ENCODE data around the gene FERMT1. TPM values are rescaled to one million over a fixed set of nuclear protein-coding genes. Genes with fewer than 3 reads are reported as not detected.

The FERMT1 gene
- total RNA-seq, 1 experiment from 2014 or later: 30.1 TPM

DNA sequence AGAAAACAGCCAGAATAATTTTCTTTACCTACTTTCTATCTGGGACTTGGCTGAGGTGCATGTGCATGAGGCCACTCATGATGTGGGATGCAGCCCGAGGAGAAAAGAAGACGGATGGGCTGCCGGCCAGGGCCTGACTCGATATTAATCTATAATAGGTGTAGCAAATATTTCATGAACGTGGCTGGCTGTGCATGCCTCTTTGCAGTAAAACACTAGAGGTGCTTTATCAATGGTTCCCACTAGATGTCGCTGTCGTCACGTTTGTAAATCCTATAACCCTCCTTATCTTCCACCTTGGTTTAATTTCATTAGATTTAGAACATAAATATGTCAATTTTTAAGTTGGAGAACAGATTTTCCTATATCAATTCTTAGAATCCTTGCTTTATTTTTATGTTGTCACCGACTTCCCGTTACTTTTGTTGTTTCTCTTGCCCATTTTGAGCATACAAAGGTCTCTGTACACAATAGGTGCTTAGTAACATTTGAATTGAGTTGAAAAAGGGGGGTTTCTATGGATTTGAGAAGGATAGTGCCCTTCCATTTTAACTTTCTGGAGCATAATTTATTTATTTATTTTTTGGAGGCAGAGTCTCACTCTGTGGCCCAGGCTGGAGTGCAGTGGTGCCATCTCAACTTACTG, 19.6 kb upstream of the FERMT1 start:
- Histone ChIP-seq H3K9me3 (no peaks in the 10 kb centered on the region), H3K4me3 (ENCODE audit: low read depth, low read length) (no peak overlapping the region), H3K27me3 (replicated peaks; ENCODE audit: control insufficient read depth, insufficient read depth, low read length) (no peaks in the 10 kb centered on the region; the same call in 1 of the 2 replicates), H3K36me3 (ENCODE audit: control insufficient read depth, insufficient read depth, low read length) (no peaks in the 10 kb centered on the region), H3K4me1 (no peaks in the 10 kb centered on the region)
- ChIA-PET CTCF (no interaction called here), POLR2A (no interaction called here)
- H3K4me1 Mint-ChIP-seq (ENCODE audit: low read depth, unreplicated experiment): no peaks in the 10 kb centered on the region
- no peaks in the 10 kb centered on the region for H3K36me3 Mint-ChIP-seq (ENCODE audit: insufficient read depth, unreplicated experiment)
- no peak overlapping the region for H3K27ac Mint-ChIP-seq (ENCODE audit: unreplicated experiment)
- intact Hi-C loops (cut with micrococcal nuclease; ENCODE audit: unreplicated experiment): loop anchor here (1.0 to 10.0 kb wide), 3 partner anchors 122 to 1144 kb away; no protein-coding TSS in a partner anchor
- no peak overlapping the region for H3K4me3 Mint-ChIP-seq (ENCODE audit: unreplicated experiment)
- TF ChIP-seq, protein P1, sequence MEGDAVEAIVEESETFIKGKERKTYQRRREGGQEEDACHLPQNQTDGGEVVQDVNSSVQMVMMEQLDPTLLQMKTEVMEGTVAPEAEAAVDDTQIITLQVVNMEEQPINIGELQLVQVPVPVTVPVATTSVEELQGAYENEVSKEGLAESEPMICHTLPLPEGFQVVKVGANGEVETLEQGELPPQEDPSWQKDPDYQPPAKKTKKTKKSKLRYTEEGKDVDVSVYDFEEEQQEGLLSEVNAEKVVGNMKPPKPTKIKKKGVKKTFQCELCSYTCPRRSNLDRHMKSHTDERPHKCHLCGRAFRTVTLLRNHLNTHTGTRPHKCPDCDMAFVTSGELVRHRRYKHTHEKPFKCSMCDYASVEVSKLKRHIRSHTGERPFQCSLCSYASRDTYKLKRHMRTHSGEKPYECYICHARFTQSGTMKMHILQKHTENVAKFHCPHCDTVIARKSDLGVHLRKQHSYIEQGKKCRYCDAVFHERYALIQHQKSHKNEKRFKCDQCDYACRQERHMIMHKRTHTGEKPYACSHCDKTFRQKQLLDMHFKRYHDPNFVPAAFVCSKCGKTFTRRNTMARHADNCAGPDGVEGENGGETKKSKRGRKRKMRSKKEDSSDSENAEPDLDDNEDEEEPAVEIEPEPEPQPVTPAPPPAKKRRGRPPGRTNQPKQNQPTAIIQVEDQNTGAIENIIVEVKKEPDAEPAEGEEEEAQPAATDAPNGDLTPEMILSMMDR (IDR thresholded peaks at IDR 0.05; ENCODE audit: insufficient read depth in 1 of 2, low read depth in 1 of 2, low read length in 1 of 2, severe bottlenecking in 1 of 2, unreplicated experiment in 1 of 2): peak; percentile 71 to 84
- H3K27me3 Mint-ChIP-seq (ENCODE audit: insufficient read depth, unreplicated experiment): peaks cover under 1% of the 10 kb centered on the region
- DNase-seq: peak; percentile 54 to 67
- H3K9me3 Mint-ChIP-seq (ENCODE audit: unreplicated experiment): peaks cover 10% of the 10 kb centered on the region
- BruUV-seq (replicated peaks): no TSS peak

DNA sequence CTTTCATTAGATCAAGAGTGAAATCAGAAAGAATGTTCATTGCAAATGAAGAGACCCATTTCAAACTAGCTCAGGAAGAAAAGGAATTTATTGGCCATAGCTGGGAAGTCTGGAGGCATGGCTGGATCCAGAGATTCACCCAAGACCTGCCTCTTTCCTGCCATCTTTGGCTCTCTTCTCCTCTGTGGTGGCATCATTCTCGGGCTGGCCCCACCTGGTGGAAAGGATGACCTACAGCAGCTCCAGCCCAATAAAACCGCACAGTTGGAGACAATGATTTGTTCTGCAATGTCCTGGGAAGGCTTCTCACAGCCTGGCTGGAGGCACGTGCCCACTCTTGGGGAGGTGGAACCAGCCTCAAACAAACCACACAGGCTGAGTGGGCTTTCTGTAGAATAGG, 18.1 kb upstream of the FERMT1 start:
- Mint-ChIP-seq H3K4me3 (ENCODE audit: unreplicated experiment) (no peak overlapping the region), H3K27ac (ENCODE audit: unreplicated experiment) (no peak overlapping the region), H3K36me3 (ENCODE audit: insufficient read depth, unreplicated experiment) (no peaks in the 10 kb centered on the region), H3K4me1 (ENCODE audit: low read depth, unreplicated experiment) (no peaks in the 10 kb centered on the region), H3K9me3 (ENCODE audit: unreplicated experiment) (peaks cover 10% of the 10 kb centered on the region), H3K27me3 (ENCODE audit: insufficient read depth, unreplicated experiment) (peaks cover 8% of the 10 kb centered on the region)
- H3K36me3 ChIP-seq (ENCODE audit: control insufficient read depth, insufficient read depth, low read length): no peaks in the 10 kb centered on the region
- BruUV-seq (replicated peaks): no TSS peak
- TF ChIP-seq, protein P1 (IDR thresholded peaks at IDR 0.05; ENCODE audit: insufficient read depth in 1 of 2, low read depth in 1 of 2, low read length in 1 of 2, severe bottlenecking in 1 of 2, unreplicated experiment in 1 of 2): peak in 1 of 2 experiments; percentile 48
- peak; percentile 62 for DNase-seq
- H3K4me3 ChIP-seq (ENCODE audit: low read depth, low read length): no peak overlapping the region
- H3K9me3 ChIP-seq: no peaks in the 10 kb centered on the region
- H3K27me3 ChIP-seq (replicated peaks; ENCODE audit: control insufficient read depth, insufficient read depth, low read length): no peaks in the 10 kb centered on the region; the same call in 1 of the 2 replicates
- H3K4me1 ChIP-seq: no peaks in the 10 kb centered on the region
- POLR2A ChIA-PET: interaction anchor here (0.5 kb wide), 1 partner anchor 14 kb away, joined by 3 read pairs; no protein-coding TSS in a partner anchor
- intact Hi-C loops (cut with micrococcal nuclease; ENCODE audit: unreplicated experiment): loop anchor here (10.0 kb wide), 1 partner anchor 124 kb away; no protein-coding TSS in a partner anchor
- CTCF ChIA-PET: interaction anchor here (0.5 kb wide), 1 partner anchor 646 kb away, joined by 6 read pairs; no protein-coding TSS in a partner anchor

DNA sequence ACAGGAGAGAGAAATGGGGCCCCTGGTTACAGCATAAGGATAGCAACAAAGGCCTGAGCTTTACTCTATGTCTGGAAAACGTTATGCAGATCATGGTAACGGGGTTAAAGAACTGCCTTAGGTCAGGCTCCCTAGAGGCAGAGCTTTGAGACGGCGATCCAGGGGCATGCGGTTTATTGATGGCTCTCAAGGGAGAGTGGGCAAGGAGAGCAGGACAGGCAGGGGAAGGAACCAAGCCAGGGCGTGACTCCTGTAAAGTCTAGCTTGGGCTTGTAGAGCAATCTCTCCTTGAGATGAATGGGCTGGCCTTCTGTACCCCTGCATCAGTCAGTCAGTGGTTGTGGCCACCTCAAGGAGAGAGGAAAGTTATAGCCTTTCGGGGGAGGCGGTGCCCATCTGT, 12.5 kb upstream of the FERMT1 start:
- DNase-seq: no peak
- BruUV-seq (replicated peaks): no TSS peak
- Histone ChIP-seq H3K4me1 (no peaks in the 10 kb centered on the region), H3K4me3 (ENCODE audit: low read depth, low read length) (no peak overlapping the region), H3K36me3 (ENCODE audit: control insufficient read depth, insufficient read depth, low read length) (no peaks in the 10 kb centered on the region), H3K27me3 (replicated peaks; ENCODE audit: control insufficient read depth, insufficient read depth, low read length) (no peaks in the 10 kb centered on the region), H3K9me3 (no peaks in the 10 kb centered on the region)
- no peaks in the 10 kb centered on the region for H3K36me3 Mint-ChIP-seq (ENCODE audit: insufficient read depth, unreplicated experiment)
- TF ChIP-seq, protein P1 (IDR thresholded peaks at IDR 0.05; ENCODE audit: insufficient read depth in 1 of 2, low read depth in 1 of 2, low read length in 1 of 2, severe bottlenecking in 1 of 2, unreplicated experiment in 1 of 2): no peak
- intact Hi-C loops (cut with micrococcal nuclease; ENCODE audit: unreplicated experiment): no loop called here
- H3K4me1 Mint-ChIP-seq (ENCODE audit: low read depth, unreplicated experiment): no peaks in the 10 kb centered on the region
- H3K4me3 Mint-ChIP-seq (ENCODE audit: unreplicated experiment): no peak overlapping the region
- H3K27ac Mint-ChIP-seq (ENCODE audit: unreplicated experiment): no peak overlapping the region
- ChIA-PET CTCF (no interaction called here), POLR2A (no interaction called here)
- peaks cover 9% of the 10 kb centered on the region for H3K9me3 Mint-ChIP-seq (ENCODE audit: unreplicated experiment)
- peaks cover 16% of the 10 kb centered on the region for H3K27me3 Mint-ChIP-seq (ENCODE audit: insufficient read depth, unreplicated experiment)
